ENCODE measurements around the gene TWF2. TPM values are rescaled to one million over a fixed set of nuclear protein-coding genes. Genes with fewer than 3 reads are reported as not detected.

TWF2 gene
- total and polyA plus RNA-seq, 2 of the 13 experiments (the other 11 are each of a cell fraction or from before 2014, with no cell fraction given) = 45.5 to 108 TPM

GRCh38 chr3:52238761-52239701, at the start of gene TWF2 (continued):
- TF ChIP-seq MBNL3 (CRISPR knock-in tag; conservative IDR thresholded peaks at IDR 0.05) = no peak
- TF ChIP-seq TAF1 (CRISPR knock-in tag; IDR thresholded peaks at IDR 0.05) = peak; percentile 88
- TF ChIP-seq, protein P1, sequence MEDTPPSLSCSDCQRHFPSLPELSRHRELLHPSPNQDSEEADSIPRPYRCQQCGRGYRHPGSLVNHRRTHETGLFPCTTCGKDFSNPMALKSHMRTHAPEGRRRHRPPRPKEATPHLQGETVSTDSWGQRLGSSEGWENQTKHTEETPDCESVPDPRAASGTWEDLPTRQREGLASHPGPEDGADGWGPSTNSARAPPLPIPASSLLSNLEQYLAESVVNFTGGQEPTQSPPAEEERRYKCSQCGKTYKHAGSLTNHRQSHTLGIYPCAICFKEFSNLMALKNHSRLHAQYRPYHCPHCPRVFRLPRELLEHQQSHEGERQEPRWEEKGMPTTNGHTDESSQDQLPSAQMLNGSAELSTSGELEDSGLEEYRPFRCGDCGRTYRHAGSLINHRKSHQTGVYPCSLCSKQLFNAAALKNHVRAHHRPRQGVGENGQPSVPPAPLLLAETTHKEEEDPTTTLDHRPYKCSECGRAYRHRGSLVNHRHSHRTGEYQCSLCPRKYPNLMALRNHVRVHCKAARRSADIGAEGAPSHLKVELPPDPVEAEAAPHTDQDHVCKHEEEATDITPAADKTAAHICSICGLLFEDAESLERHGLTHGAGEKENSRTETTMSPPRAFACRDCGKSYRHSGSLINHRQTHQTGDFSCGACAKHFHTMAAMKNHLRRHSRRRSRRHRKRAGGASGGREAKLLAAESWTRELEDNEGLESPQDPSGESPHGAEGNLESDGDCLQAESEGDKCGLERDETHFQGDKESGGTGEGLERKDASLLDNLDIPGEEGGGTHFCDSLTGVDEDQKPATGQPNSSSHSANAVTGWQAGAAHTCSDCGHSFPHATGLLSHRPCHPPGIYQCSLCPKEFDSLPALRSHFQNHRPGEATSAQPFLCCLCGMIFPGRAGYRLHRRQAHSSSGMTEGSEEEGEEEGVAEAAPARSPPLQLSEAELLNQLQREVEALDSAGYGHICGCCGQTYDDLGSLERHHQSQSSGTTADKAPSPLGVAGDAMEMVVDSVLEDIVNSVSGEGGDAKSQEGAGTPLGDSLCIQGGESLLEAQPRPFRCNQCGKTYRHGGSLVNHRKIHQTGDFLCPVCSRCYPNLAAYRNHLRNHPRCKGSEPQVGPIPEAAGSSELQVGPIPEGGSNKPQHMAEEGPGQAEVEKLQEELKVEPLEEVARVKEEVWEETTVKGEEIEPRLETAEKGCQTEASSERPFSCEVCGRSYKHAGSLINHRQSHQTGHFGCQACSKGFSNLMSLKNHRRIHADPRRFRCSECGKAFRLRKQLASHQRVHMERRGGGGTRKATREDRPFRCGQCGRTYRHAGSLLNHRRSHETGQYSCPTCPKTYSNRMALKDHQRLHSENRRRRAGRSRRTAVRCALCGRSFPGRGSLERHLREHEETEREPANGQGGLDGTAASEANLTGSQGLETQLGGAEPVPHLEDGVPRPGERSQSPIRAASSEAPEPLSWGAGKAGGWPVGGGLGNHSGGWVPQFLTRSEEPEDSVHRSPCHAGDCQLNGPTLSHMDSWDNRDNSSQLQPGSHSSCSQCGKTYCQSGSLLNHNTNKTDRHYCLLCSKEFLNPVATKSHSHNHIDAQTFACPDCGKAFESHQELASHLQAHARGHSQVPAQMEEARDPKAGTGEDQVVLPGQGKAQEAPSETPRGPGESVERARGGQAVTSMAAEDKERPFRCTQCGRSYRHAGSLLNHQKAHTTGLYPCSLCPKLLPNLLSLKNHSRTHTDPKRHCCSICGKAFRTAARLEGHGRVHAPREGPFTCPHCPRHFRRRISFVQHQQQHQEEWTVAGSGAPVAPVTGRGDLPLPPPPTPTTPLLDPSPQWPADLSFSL (CRISPR knock-in tag; IDR thresholded peaks at IDR 0.05) = no peak
- TF ChIP-seq ATAD3A (CRISPR knock-in tag; IDR thresholded peaks at IDR 0.05) = no peak
- TF ChIP-seq, protein P2, sequence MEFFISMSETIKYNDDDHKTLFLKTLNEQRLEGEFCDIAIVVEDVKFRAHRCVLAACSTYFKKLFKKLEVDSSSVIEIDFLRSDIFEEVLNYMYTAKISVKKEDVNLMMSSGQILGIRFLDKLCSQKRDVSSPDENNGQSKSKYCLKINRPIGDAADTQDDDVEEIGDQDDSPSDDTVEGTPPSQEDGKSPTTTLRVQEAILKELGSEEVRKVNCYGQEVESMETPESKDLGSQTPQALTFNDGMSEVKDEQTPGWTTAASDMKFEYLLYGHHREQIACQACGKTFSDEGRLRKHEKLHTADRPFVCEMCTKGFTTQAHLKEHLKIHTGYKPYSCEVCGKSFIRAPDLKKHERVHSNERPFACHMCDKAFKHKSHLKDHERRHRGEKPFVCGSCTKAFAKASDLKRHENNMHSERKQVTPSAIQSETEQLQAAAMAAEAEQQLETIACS (CRISPR knock-in tag; IDR thresholded peaks at IDR 0.05) = peak; percentile 84
- TF ChIP-seq ONECUT2 (CRISPR knock-in tag; IDR thresholded peaks at IDR 0.05) = peak; percentile 60; the same call in 1 of the 2 replicates
- TF ChIP-seq ZNF12 (CRISPR knock-in tag; IDR thresholded peaks at IDR 0.05) = no peak
- TF ChIP-seq HMG20A (CRISPR knock-in tag; IDR thresholded peaks at IDR 0.05; ENCODE audit: borderline replicate concordance) = no peak
- TF ChIP-seq HNF1B (CRISPR knock-in tag; IDR thresholded peaks at IDR 0.05) = 0 out of 2 replicates have a peak, but pooled peaks have one; percentile 45
- TF ChIP-seq AGO1 (IDR thresholded peaks at IDR 0.05; ENCODE audit: low read depth, low read length, poor library complexity, severe bottlenecking) = no peak
- no peak for TF ChIP-seq SIN3B (IDR thresholded peaks at IDR 0.05; ENCODE audit: low read length)
- TF ChIP-seq, protein P3, sequence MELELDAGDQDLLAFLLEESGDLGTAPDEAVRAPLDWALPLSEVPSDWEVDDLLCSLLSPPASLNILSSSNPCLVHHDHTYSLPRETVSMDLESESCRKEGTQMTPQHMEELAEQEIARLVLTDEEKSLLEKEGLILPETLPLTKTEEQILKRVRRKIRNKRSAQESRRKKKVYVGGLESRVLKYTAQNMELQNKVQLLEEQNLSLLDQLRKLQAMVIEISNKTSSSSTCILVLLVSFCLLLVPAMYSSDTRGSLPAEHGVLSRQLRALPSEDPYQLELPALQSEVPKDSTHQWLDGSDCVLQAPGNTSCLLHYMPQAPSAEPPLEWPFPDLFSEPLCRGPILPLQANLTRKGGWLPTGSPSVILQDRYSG (CRISPR knock-in tag; IDR thresholded peaks at IDR 0.05) = 0 out of 2 replicates have a peak, but pooled peaks have one; percentile 46
- TF ChIP-seq UBTF (CRISPR knock-in tag; IDR thresholded peaks at IDR 0.05) = peak; percentile 41; the same call in 1 of the 2 replicates
- peak; percentile 62; the same call in 1 of the 2 replicates for TF ChIP-seq KAT8 (CRISPR knock-in tag; IDR thresholded peaks at IDR 0.05)
- TF ChIP-seq ADNP (CRISPR knock-in tag; IDR thresholded peaks at IDR 0.05) = no peak
- TF ChIP-seq ZNF782 (CRISPR knock-in tag; IDR thresholded peaks at IDR 0.05; ENCODE audit: borderline replicate concordance) = peak; percentile 55; the same call in 1 of the 2 replicates
